22Rv1 (cell line): ENCODE measurements around the gene SLIT1.

Experiments used
- ZFX ChIP-seq: fragments of 450-650 bp; IDR thresholded peaks from 2 replicates; pipeline ENCODE4 v1.6.1; 2017; ENCODE audit warnings: antibody characterized with exemption, borderline replicate concordance
- TF ChIP-seq, protein P1 (sequence below): fragments of 450-650 bp; IDR thresholded peaks from 2 replicates; pipeline ENCODE4 v1.5.1; 2017; ENCODE audit warnings: mild to moderate bottlenecking

DNA sequence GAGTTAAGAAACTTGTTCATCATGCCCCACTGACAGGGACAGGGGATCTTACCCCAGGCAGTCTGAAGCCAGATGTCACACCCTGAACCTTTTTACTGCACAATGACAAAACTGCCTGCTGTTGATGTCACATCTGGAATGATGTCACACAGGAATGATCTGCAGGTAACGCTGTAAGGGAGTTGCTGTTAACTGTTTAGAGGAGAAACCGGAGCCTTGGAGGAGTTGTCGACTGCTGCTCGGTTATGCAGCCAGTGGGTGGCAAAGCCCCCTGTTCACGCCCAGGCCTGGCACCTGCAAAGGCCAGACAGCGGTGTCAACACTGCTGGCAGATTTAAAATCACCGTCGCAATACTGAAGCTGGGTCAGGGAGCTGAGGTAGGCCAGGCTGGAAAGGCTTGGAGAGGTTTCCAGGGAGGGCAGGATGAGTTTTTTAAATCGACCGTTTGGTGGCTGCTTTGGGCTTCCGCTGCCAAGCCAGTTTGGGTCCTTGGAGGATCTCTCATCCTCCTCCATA is 10.0 kb upstream of the SLIT1 start:
- TF ChIP-seq, protein P1, sequence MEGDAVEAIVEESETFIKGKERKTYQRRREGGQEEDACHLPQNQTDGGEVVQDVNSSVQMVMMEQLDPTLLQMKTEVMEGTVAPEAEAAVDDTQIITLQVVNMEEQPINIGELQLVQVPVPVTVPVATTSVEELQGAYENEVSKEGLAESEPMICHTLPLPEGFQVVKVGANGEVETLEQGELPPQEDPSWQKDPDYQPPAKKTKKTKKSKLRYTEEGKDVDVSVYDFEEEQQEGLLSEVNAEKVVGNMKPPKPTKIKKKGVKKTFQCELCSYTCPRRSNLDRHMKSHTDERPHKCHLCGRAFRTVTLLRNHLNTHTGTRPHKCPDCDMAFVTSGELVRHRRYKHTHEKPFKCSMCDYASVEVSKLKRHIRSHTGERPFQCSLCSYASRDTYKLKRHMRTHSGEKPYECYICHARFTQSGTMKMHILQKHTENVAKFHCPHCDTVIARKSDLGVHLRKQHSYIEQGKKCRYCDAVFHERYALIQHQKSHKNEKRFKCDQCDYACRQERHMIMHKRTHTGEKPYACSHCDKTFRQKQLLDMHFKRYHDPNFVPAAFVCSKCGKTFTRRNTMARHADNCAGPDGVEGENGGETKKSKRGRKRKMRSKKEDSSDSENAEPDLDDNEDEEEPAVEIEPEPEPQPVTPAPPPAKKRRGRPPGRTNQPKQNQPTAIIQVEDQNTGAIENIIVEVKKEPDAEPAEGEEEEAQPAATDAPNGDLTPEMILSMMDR = no peak
- TF ChIP-seq ZFX = no peak
